Measurements from ENCODE around the gene KCNMB1.

Gene KCNMB1

DNA sequence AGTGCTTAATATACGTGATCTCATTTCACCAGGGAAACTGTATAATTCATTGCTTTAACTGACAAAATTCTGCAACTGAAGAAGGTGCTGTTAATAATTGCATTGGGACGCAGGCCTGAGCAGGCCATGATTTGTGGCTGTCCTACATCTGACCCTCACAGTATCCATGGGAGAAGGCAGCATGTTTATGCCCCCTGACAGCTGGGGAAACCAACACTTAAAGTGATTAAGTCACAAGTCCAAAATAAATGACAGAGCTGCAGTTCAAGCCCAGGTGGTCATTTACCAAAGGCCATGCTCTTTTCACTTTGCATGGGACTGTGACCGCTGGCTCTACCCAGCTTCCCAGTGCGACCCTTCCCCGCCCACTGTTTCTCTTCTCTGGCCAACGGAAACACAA is 30.5 kb upstream of the KCNMB1 start:
- TF ChIP-seq, protein P1, sequence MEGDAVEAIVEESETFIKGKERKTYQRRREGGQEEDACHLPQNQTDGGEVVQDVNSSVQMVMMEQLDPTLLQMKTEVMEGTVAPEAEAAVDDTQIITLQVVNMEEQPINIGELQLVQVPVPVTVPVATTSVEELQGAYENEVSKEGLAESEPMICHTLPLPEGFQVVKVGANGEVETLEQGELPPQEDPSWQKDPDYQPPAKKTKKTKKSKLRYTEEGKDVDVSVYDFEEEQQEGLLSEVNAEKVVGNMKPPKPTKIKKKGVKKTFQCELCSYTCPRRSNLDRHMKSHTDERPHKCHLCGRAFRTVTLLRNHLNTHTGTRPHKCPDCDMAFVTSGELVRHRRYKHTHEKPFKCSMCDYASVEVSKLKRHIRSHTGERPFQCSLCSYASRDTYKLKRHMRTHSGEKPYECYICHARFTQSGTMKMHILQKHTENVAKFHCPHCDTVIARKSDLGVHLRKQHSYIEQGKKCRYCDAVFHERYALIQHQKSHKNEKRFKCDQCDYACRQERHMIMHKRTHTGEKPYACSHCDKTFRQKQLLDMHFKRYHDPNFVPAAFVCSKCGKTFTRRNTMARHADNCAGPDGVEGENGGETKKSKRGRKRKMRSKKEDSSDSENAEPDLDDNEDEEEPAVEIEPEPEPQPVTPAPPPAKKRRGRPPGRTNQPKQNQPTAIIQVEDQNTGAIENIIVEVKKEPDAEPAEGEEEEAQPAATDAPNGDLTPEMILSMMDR (IDR thresholded peaks at IDR 0.05; ENCODE audit: low read depth, low read length, missing control alignments) = no peak
- no peak for DNase-seq (ENCODE audit: extremely low read depth, low read depth)
- no peak overlapping the region for H3K4me3 ChIP-seq (replicated peaks; ENCODE audit: low read depth, low read length)

DNA sequence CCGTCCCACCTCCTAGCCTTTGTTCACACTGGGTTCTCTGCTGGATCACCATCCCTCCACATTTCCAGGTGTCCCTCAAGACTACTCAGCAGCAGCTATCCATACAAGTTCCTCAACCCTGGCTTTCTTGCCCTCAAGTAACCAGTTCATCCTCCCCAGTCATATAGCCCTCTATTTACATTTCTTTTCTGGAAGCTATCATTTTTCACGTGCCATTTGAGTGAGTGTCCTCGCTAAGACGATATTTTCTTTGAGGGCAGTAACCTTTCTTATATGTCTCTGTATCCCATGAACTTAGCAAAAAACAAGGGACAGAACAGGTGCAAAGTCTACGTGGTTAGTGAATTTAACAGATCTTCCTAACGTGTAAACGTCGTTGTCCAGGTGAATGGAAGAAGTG is 29.6 kb upstream of the KCNMB1 start:
- H3K4me3 ChIP-seq (replicated peaks; ENCODE audit: low read depth, low read length) = no peak overlapping the region
- DNase-seq (ENCODE audit: extremely low read depth, low read depth) = no peak
- TF ChIP-seq, protein P1 (IDR thresholded peaks at IDR 0.05; ENCODE audit: low read depth, low read length, missing control alignments) = no peak

DNA sequence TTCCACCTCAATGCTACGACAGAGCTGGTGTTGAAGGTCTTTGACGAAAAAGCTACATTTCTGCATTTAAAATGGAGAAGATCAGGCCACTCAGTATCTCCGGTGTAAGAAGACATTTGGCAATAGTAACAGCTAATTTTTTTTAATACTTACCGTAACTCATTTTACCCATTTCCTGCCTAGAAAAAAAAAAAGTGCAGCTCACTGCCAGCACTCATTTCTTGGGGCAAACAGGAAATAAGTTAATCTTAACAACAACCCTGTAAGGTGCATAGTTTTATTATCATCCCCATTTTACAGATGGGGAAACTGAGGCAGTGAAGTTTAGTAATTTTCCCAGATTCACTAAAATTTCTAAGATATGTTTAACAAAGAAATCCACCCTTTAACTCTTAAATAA is 27.4 kb upstream of the KCNMB1 start:
- TF ChIP-seq, protein P1 (IDR thresholded peaks at IDR 0.05; ENCODE audit: low read depth, low read length, missing control alignments) = no peak
- no peak overlapping the region for H3K4me3 ChIP-seq (replicated peaks; ENCODE audit: low read depth, low read length)
- DNase-seq (ENCODE audit: extremely low read depth, low read depth) = no peak

DNA sequence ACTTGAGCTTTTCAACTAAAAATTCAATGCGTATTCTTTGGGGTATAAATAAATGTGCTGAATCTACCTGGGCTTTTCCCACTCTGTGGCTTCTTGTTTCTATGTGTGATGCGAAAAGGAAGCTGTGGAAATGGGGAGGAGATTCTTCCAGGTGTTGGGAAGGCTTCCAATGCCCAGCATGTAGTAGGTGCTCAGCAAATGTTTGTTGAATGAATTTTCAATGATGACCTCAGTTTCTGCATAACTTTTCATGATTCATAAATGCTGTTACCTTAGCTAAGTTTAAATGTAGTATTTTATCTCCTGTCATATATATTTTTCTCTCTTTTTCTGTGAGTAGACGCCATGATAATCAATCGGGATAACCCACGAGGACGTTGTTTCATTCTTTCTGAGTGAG is 25.6 kb upstream of the KCNMB1 start:
- TF ChIP-seq, protein P1 (IDR thresholded peaks at IDR 0.05; ENCODE audit: low read depth, low read length, missing control alignments) = no peak
- no peak overlapping the region for H3K4me3 ChIP-seq (replicated peaks; ENCODE audit: low read depth, low read length)
- no peak for DNase-seq (ENCODE audit: extremely low read depth, low read depth)

DNA sequence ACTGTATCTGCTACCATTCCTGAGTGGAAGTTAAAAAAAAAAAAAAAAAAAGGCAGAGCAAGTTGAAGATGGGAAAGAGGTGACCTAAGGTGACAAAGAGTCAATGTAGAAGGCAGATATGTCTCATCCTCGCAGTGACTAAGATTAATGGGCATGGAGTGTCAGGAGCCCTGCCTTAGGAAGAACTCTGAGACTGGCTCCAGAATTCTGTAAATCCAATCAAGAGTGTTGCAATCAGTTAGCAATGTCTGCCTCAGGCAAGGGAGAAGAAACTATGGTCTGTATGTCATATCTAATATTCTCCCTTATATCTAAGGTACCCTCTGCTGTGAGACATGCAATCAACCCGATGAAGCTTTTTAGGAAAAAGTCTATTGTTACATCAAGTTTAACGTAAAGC is 24.7 kb upstream of the KCNMB1 start:
- H3K4me3 ChIP-seq (replicated peaks; ENCODE audit: low read depth, low read length) = no peak overlapping the region
- TF ChIP-seq, protein P1 (IDR thresholded peaks at IDR 0.05; ENCODE audit: low read depth, low read length, missing control alignments) = no peak

DNA sequence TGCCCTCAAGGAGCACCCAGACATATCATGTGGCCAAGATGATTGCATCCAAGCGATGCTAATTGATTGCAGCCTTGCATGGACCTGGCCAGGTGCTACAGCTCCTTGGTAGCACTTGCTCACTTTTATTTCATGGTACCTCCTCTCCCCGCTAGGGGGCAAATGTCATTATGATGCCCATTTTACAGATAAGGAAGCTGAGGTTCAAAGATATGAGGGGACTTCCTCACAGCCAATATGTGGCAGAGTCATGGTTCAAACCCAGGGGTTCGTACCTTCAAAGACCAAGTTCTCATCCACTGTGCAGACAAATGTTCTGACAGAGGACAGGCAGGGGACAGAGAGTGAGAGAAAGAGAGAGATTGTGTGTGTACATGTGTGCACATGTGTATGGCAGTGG is 21.9 kb upstream of the KCNMB1 start:
- TF ChIP-seq, protein P1 (IDR thresholded peaks at IDR 0.05; ENCODE audit: low read depth, low read length, missing control alignments) = no peak
- H3K4me3 ChIP-seq (replicated peaks; ENCODE audit: low read depth, low read length) = no peak overlapping the region
- DNase-seq (ENCODE audit: extremely low read depth, low read depth) = no peak

More for the DNA sequence above, 24.7 kb upstream of the KCNMB1 start:
- DNase-seq (ENCODE audit: extremely low read depth, low read depth) = no peak

DNA sequence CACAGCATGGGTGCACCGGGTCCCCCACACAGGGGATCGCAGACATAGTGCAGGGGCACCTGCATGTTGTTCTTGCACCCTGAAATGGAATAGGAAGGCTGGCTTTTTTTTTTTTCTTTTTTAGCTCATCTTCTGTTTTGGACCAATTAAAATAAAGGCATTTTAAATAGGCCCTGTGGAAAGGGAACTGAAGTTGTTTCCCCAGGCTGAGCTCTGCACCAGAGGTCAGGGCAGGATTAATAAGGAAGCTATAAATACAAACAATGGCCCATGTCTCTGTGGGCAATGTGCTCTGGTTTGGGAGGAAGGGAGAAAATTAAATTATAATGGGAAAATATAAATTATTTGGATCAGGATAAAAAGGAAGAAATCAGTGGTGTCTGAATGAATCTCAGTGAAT is 21.2 kb upstream of the KCNMB1 start:
- TF ChIP-seq, protein P1 (IDR thresholded peaks at IDR 0.05; ENCODE audit: low read depth, low read length, missing control alignments) = no peak
- H3K4me3 ChIP-seq (replicated peaks; ENCODE audit: low read depth, low read length) = no peak overlapping the region
- DNase-seq (ENCODE audit: extremely low read depth, low read depth) = no peak
